WERI-Rb-1 (cell line): ENCODE results near the gene RAB8A.

ENCODE experiments used
- DNase-seq: peaks from one replicate; pipeline ENCODE4 v3.0.0-alpha.2; 2020
- H3K27ac ChIP-seq: fragments of 250-450 bp; sonication (Bioruptor Pico); 2 replicates; pipeline ENCODE4 v1.5.1; 2020; ENCODE audit warnings: mild to moderate bottlenecking, moderate library complexity
- H3K27me3 ChIP-seq: fragments of 250-450 bp; sonication (Bioruptor Pico); 2 replicates; pipeline ENCODE4 v1.5.1; 2021; ENCODE audit warnings: mild to moderate bottlenecking, low read depth, moderate library complexity; ENCODE audit not compliant: insufficient read depth, severe bottlenecking
- H3K36me3 ChIP-seq: fragments of 250-450 bp; sonication (Bioruptor Pico); 2 replicates; pipeline ENCODE4 v1.5.1; 2020; ENCODE audit warnings: mild to moderate bottlenecking, moderate library complexity
- H3K4me3 ChIP-seq: 2 replicates; pipeline ENCODE4 v1.5.1; 2011; ENCODE audit warnings: low read depth, mild to moderate bottlenecking, control low read depth, low read length
- H3K9me3 ChIP-seq: fragments of 250-450 bp; sonication (Bioruptor Pico); 2 replicates; pipeline ENCODE4 v1.5.1; 2021; ENCODE audit warnings: mild to moderate bottlenecking, moderate library complexity; ENCODE audit not compliant: severe bottlenecking
- TF ChIP-seq, protein P1 (sequence below): IDR thresholded peaks from 2 replicates; pipeline ENCODE4 v1.5.1; 2011; ENCODE audit warnings: low read depth, mild to moderate bottlenecking, control low read depth, inconsistent platforms, low read length

RAB8A gene

DNA sequence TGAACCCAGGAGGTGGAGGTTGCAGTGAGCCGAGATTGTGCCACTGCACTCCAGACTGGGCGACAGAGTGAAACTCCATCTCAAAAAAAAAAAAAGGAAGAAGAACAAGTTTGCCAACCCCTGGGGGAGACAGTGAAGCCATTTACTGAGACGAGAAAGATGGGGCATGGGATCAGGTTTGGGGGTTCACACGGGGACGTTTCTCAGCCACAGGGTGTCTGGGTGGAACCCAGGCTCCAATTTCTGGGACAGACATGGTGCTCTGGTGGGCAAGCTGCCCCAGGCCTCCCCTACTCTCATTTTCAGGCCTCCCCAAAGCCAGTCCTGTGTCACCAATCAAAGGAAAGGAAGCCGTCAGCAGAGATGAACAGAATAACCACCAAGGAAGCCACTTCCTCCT lies 45.2 kb downstream of the RAB8A start:
- no peaks in the 10 kb centered on the region for H3K36me3 ChIP-seq
- H3K27ac ChIP-seq: no peak overlapping the region
- no peak overlapping the region for H3K4me3 ChIP-seq
- H3K9me3 ChIP-seq: no peaks in the 10 kb centered on the region
- TF ChIP-seq, protein P1, sequence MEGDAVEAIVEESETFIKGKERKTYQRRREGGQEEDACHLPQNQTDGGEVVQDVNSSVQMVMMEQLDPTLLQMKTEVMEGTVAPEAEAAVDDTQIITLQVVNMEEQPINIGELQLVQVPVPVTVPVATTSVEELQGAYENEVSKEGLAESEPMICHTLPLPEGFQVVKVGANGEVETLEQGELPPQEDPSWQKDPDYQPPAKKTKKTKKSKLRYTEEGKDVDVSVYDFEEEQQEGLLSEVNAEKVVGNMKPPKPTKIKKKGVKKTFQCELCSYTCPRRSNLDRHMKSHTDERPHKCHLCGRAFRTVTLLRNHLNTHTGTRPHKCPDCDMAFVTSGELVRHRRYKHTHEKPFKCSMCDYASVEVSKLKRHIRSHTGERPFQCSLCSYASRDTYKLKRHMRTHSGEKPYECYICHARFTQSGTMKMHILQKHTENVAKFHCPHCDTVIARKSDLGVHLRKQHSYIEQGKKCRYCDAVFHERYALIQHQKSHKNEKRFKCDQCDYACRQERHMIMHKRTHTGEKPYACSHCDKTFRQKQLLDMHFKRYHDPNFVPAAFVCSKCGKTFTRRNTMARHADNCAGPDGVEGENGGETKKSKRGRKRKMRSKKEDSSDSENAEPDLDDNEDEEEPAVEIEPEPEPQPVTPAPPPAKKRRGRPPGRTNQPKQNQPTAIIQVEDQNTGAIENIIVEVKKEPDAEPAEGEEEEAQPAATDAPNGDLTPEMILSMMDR: no peak
- DNase-seq: no peak
- no peaks in the 10 kb centered on the region for H3K27me3 ChIP-seq

DNA sequence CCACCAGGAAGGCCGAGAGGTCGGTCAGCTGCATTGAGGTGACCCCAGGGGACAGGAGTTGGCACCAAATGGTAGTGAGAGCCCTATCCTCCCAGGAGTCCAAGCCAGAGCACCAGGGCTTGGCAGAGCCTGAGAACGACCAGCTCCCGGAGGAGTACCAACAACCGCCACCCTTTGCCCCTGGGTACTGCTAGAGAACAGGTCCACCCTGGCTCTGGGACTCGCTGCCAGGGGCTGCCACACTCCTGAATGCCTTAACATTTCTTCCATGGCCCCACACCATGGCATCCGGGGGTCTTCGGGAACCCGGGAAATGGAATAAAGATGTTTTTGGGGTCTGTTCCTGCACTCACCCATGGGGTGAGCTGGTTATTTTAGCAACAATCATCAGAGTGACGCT lies 45.9 kb downstream of the RAB8A start:
- no peaks in the 10 kb centered on the region for H3K36me3 ChIP-seq
- no peaks in the 10 kb centered on the region for H3K27me3 ChIP-seq
- H3K9me3 ChIP-seq: no peaks in the 10 kb centered on the region
- TF ChIP-seq, protein P1: no peak
- DNase-seq: no peak
- H3K27ac ChIP-seq: no peak overlapping the region
- H3K4me3 ChIP-seq: no peak overlapping the region

DNA sequence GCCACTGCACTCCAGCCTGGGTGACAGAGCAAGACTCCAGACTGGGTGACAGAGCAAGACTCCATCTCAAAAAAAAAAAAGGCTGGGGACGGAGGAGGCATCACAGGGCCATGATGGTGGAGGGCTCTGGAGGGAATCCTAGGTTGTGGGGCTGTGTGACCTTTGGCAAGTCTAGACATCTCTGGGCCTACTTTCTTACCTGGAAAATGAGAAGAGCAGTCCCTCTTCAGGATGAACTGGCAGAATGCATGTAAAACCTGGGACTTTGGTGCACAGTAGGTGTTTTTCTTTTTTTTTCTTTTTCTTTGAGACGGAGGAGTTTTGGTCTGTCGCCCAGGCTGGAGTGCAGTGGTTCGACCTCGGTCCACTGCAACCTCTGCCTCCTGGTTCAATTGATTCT lies 48.0 kb downstream of the RAB8A start:
- no peaks in the 10 kb centered on the region for H3K9me3 ChIP-seq
- H3K4me3 ChIP-seq: no peak overlapping the region
- H3K27me3 ChIP-seq: no peaks in the 10 kb centered on the region
- no peak for DNase-seq
- H3K27ac ChIP-seq: no peak overlapping the region
- H3K36me3 ChIP-seq: no peaks in the 10 kb centered on the region
- TF ChIP-seq, protein P1: no peak

DNA sequence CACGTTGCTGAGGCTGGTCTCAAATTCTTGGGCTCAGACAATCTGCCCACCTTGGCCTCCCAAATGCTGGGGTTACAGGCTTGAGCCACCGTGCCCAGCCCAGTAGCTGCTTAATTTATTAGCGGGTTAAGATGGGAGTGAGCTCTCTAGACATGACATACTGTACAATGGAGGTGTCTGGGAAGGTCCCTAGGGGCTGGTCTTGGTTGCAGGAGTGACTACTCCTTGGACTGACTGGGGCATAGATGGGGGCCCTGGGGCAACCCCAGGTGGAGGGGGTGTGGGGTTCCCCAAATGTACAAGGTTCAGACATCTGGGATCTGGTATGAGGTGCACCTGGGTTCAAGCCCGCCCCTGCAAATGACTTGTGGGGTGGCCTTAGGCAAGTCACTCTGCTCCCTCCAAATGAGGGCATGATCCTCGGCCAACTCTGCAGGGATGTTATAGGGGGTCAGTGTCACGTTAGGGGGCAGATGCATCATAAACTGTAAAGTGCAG lies 48.8 kb downstream of the RAB8A start:
- Histone ChIP-seq H3K27me3 (no peaks in the 10 kb centered on the region), H3K36me3 (no peaks in the 10 kb centered on the region), H3K9me3 (no peaks in the 10 kb centered on the region), H3K4me3 (no peak overlapping the region), H3K27ac (no peak overlapping the region)
- TF ChIP-seq, protein P1: no peak
- DNase-seq: no peak

DNA sequence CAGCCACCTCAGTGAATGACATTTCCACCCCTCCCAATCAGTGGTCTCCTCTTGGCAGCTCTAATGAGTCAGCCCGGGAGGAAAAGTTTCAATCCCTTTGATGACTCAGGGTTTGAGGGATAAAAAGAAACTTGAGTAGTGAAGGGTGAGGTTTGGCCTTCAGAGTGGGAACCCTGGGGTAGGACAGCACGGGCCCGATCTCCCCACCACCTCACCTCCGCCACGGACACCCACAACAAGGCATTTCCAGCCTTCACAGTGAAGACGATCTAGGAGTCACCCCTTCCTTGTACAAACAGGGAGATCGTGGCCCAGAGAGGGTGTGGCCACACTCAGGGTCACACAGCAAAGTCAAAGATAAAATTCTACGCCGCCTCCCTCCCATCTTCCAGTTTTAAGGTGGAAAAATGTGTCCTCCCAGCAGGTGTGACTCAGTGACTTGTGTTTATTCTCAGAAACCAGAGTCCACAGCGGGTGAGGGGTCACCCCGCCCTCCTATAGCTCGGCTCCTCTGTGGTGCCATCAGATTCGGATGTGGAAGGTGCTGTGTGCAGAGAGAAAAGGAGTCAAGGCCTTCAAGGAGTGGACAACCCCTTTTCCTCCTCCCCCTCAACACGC lies 49.4 kb downstream of the RAB8A start:
- H3K4me3 ChIP-seq: no peak overlapping the region
- TF ChIP-seq, protein P1: no peak

DNA sequence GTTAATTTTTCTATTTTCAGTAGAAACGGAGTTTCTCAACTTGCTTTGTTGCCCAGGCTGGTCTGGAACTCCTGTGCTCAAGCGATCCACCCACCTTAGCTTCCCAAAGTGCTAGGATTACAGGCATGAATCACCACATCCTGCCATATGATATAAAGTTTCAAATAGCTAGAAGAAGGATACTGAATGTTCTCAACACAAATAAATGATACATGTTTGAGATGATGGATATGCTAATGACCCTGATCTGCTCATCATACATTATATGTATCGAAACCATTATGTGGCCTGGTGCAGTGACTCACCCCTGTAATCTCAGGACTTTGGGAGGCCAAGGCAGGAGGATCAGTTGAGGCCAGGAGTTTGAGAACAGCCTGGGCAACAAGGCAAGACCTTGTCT lies 50.2 kb downstream of the RAB8A start:
- Histone ChIP-seq H3K36me3 (no peaks in the 10 kb centered on the region), H3K27ac (no peak overlapping the region), H3K9me3 (peaks cover 4% of the 10 kb centered on the region), H3K27me3 (no peaks in the 10 kb centered on the region), H3K4me3 (no peak overlapping the region)
- DNase-seq: no peak
- TF ChIP-seq, protein P1: no peak

More for the DNA sequence above, 49.4 kb downstream of the RAB8A start:
- no peaks in the 10 kb centered on the region for H3K9me3 ChIP-seq
- no peak overlapping the region for H3K27ac ChIP-seq
- H3K36me3 ChIP-seq: no peaks in the 10 kb centered on the region
- DNase-seq: no peak
- no peaks in the 10 kb centered on the region for H3K27me3 ChIP-seq
